ENCODE results near the gene INMT. TPM values are rescaled to one million over a fixed set of nuclear protein-coding genes. Genes with fewer than 3 reads are reported as not detected.
A peak's percentile ranks its signal among the peaks of the same experiment; 100 is the strongest.

The INMT gene
- total RNA-seq, 4 donors from 2014 or later = 115 to 212 (median 131) TPM

- no peaks in the 10 kb centered on the region for H3K27me3 ChIP-seq
- no peaks in the 10 kb centered on the region for H3K9me3 ChIP-seq
- peak overlapping the region; percentile 1 to 83 (median 79) for H3K27ac ChIP-seq
- H3K4me1 ChIP-seq = peaks cover 9 to 54% (median 45%) of the 10 kb centered on the region in 3 donors
- peaks cover 0 to 29% of the 10 kb centered on the region in 2 donors for H3K36me3 ChIP-seq
- no peak overlapping the region for H3K4me3 ChIP-seq
- 0 to 51% methylated on average over 1 to 2 of the region's 2 CpGs for WGBS, 2 donors (ENCODE audit: low coverage in 1 of 2)
- no peak for TF ChIP-seq CTCF (IDR thresholded peaks at IDR 0.05)
- TF ChIP-seq POLR2AphosphoS5 (IDR thresholded peaks at IDR 0.05) = no peak
- no peak for TF ChIP-seq POLR2A (IDR thresholded peaks at IDR 0.05)
- TF ChIP-seq EP300 (IDR thresholded peaks at IDR 0.05) = no peak
- no peak for ATAC-seq
Measured at GRCh38 chr7:30795161-30795948, 43.4 kb downstream of the INMT start.

GRCh38 chr7:30796105-30796869 lies 44.4 kb downstream of the INMT start:
- no peaks in the 10 kb centered on the region for H3K27me3 ChIP-seq
- no peak overlapping the region for H3K4me3 ChIP-seq
- ATAC-seq = no peak
- H3K36me3 ChIP-seq = peaks cover 0 to 23% of the 10 kb centered on the region in 2 donors
- WGBS, 2 donors (ENCODE audit: low coverage in 1 of 2) = 0 to 7% methylated on average over 1 of the region's 1 CpG
- TF ChIP-seq EP300 (IDR thresholded peaks at IDR 0.05) (no peak), POLR2AphosphoS5 (IDR thresholded peaks at IDR 0.05) (peak; percentile 59), POLR2A (IDR thresholded peaks at IDR 0.05) (no peak)
- H3K27ac ChIP-seq = peak overlapping the region; percentile 55 to 83 (median 79)
- peaks cover 9 to 64% (median 50%) of the 10 kb centered on the region in 3 donors for H3K4me1 ChIP-seq
- H3K9me3 ChIP-seq = no peaks in the 10 kb centered on the region

GRCh38 chr7:30797176-30798040 lies 45.5 kb downstream of the INMT start:
- peaks cover 9 to 70% (median 50%) of the 10 kb centered on the region in 3 donors for H3K4me1 ChIP-seq
- WGBS, 2 donors (ENCODE audit: low coverage in 1 of 2) = 36 to 40% methylated on average over 8 of the region's 8 CpGs
- no peaks in the 10 kb centered on the region for H3K27me3 ChIP-seq
- peak overlapping the region; percentile 55 to 83 (median 79) for H3K27ac ChIP-seq
- H3K4me3 ChIP-seq = no peak overlapping the region
- no peaks in the 10 kb centered on the region for H3K9me3 ChIP-seq
- TF ChIP-seq EP300 (IDR thresholded peaks at IDR 0.05) = no peak
- H3K36me3 ChIP-seq = peaks cover 0 to 13% of the 10 kb centered on the region in 2 donors
- no peak for ATAC-seq

- peak; percentile 76 for ATAC-seq
- H3K9me3 ChIP-seq = no peaks in the 10 kb centered on the region
- TF ChIP-seq CTCF (IDR thresholded peaks at IDR 0.05) (no peak), POLR2AphosphoS5 (IDR thresholded peaks at IDR 0.05) (peak; percentile 70), EP300 (IDR thresholded peaks at IDR 0.05) (no peak)
- H3K4me3 ChIP-seq = no peak overlapping the region
- peak overlapping the region in 3 of 4 donors; percentile 69 to 82 (median 76) for H3K27ac ChIP-seq
- peaks cover 9 to 84% (median 60%) of the 10 kb centered on the region in 3 donors for H3K4me1 ChIP-seq
- WGBS, 2 donors (ENCODE audit: low coverage in 1 of 2) = 20% methylated on average over 1 of the region's 2 CpGs; no CpG with 5 or more reads in 1 of the 2 donors
- H3K27me3 ChIP-seq = no peaks in the 10 kb centered on the region
- H3K36me3 ChIP-seq = peaks cover 0 to 2% of the 10 kb centered on the region in 2 donors
Measured at GRCh38 chr7:30799206-30799975, 47.5 kb downstream of the INMT start.

GRCh38 chr7:30799976-30800661 lies 48.2 kb downstream of the INMT start:
- Histone ChIP-seq H3K4me3 (no peak overlapping the region), H3K9me3 (no peaks in the 10 kb centered on the region), H3K4me1 (peaks cover 9 to 88% (median 64%) of the 10 kb centered on the region in 3 donors), H3K27ac (peak overlapping the region in 3 of 4 donors; percentile 69 to 82 (median 76)), H3K27me3 (no peaks in the 10 kb centered on the region), H3K36me3 (no peaks in the 10 kb centered on the region)
- no peak for ATAC-seq
- 63 to 65% methylated on average over 4 of the region's 5 CpGs for WGBS, 2 donors (ENCODE audit: low coverage in 1 of 2)
- no peak for TF ChIP-seq CTCF (IDR thresholded peaks at IDR 0.05)
- no peak for TF ChIP-seq POLR2A (IDR thresholded peaks at IDR 0.05)
- TF ChIP-seq EP300 (IDR thresholded peaks at IDR 0.05) = no peak
- TF ChIP-seq POLR2AphosphoS5 (IDR thresholded peaks at IDR 0.05) = no peak
